HEK293 (cell line): Measurements from ENCODE around the gene AIRE.
A peak's percentile ranks its signal among the peaks of the same experiment; 100 is the strongest.
"Not testable (repeated sequence)": the region's sequence is repeated elsewhere in the genome, so short reads cannot be mapped to it uniquely, and the experiment has no call there.

ENCODE experiments used
- CTCF ChIA-PET: fragments of 350-600 bp; formaldehyde crosslinking; extraction: SDS; loops from one replicate; lab custom pipeline; 2021; ENCODE audit warnings: antibody characterized with exemption; lab: Yijun Ruan, JAX
- POLR2A ChIA-PET: fragments of 300-600 bp; formaldehyde crosslinking; extraction: SDS; loops from one replicate; lab custom pipeline; 2020; ENCODE audit warnings: antibody characterized with exemption, inconsistent platforms; lab: Yijun Ruan, JAX
- H3K27ac ChIP-seq: fragments of 200-500 bp; sonication (Bioruptor generic); 2 replicates; pipeline ENCODE4 v1.5.1; 2014; ENCODE audit warnings: low read depth, low read length, control low read depth, inconsistent platforms; ENCODE audit errors: extremely low read depth
- H3K36me3 ChIP-seq, 2 experiments: fragments of 200-500 bp in 1 of 2; sonication (Bioruptor generic) in 1 of 2; 1 replicate in 1 of 2; 2 replicates in 1 of 2; pipeline ENCODE4 v1.5.1; 2014 to 2017; ENCODE audit warnings: inconsistent platforms in 2 of 2, low read length in 2 of 2; ENCODE audit not compliant: control insufficient read depth in 2 of 2, insufficient read depth in 1 of 2
- H3K4me1 ChIP-seq: fragments of 200-500 bp; sonication (Bioruptor generic); 2 replicates; pipeline ENCODE4 v1.5.1; 2014; ENCODE audit warnings: mild to moderate bottlenecking, low read length, inconsistent platforms; ENCODE audit not compliant: control insufficient read depth, insufficient read depth
- H3K4me3 ChIP-seq: 2 replicates; pipeline ENCODE4 v1.5.1; 2011; ENCODE audit warnings: low read depth, mild to moderate bottlenecking, control low read depth, low read length, moderate library complexity
- H3K9me3 ChIP-seq: fragments of 200-500 bp; sonication (Bioruptor generic); 2 replicates; pipeline ENCODE4 v1.5.1; 2014; ENCODE audit warnings: low read depth, low read length, inconsistent platforms; ENCODE audit not compliant: control insufficient read depth, insufficient read depth
- BCL6B ChIP-seq: fragments of 450-650 bp; formaldehyde crosslinking; IDR thresholded peaks from 2 replicates; pipeline ENCODE4 v1.5.1; 2017; ENCODE audit warnings: missing biosample characterization, missing genetic modification characterization
- KLF1 ChIP-seq: fragments of 450-650 bp; formaldehyde crosslinking; IDR thresholded peaks from 2 replicates; pipeline ENCODE4 v1.5.1; 2016; ENCODE audit warnings: missing biosample characterization, missing genetic modification characterization
- KLF17 ChIP-seq: fragments of 450-650 bp; formaldehyde crosslinking; IDR thresholded peaks from 2 replicates; pipeline ENCODE4 v1.5.1; 2016; ENCODE audit warnings: missing biosample characterization, missing genetic modification characterization
- MEIS1 ChIP-seq: sonication (generic); formaldehyde crosslinking; IDR thresholded peaks from 2 replicates; pipeline ENCODE4 v1.8.1; 2022; ENCODE audit warnings: missing genetic modification reagents, mild to moderate bottlenecking, borderline replicate concordance
- PRDM10 ChIP-seq: fragments of 450-650 bp; formaldehyde crosslinking; IDR thresholded peaks from 2 replicates; pipeline ENCODE4 v1.5.1; 2016; ENCODE audit warnings: missing biosample characterization, missing genetic modification characterization
- ZBTB49 ChIP-seq: fragments of 450-650 bp; formaldehyde crosslinking; IDR thresholded peaks from 2 replicates; pipeline ENCODE4 v1.5.1; 2016; ENCODE audit warnings: missing biosample characterization, missing genetic modification characterization, low read depth
- ZIC2 ChIP-seq: fragments of 450-650 bp; formaldehyde crosslinking; IDR thresholded peaks from 2 replicates; pipeline ENCODE4 v1.5.1; 2016; ENCODE audit warnings: missing biosample characterization, missing genetic modification characterization
- ZNF248 ChIP-seq: fragments of 450-650 bp; formaldehyde crosslinking; IDR thresholded peaks from 2 replicates; pipeline ENCODE4 v1.5.1; 2017; ENCODE audit warnings: missing biosample characterization, missing genetic modification characterization
- ZNF580 ChIP-seq: fragments of 450-650 bp; formaldehyde crosslinking; IDR thresholded peaks from 2 replicates; pipeline ENCODE4 v1.5.1; 2016; ENCODE audit warnings: missing biosample characterization, missing genetic modification characterization
- ZNF664 ChIP-seq: fragments of 450-650 bp; formaldehyde crosslinking; IDR thresholded peaks from 2 replicates; pipeline ENCODE4 v1.5.1; 2016; ENCODE audit warnings: missing biosample characterization, missing genetic modification characterization
- ZNF707 ChIP-seq: fragments of 450-650 bp; formaldehyde crosslinking; IDR thresholded peaks from 2 replicates; pipeline ENCODE4 v1.5.1; 2016; ENCODE audit warnings: missing biosample characterization, missing genetic modification characterization
- ZNF768 ChIP-seq: fragments of 450-650 bp; formaldehyde crosslinking; IDR thresholded peaks from 2 replicates; pipeline ENCODE4 v1.5.1; 2018; ENCODE audit warnings: missing biosample characterization, mild to moderate bottlenecking, missing genetic modification characterization
- ZSCAN5A ChIP-seq: fragments of 450-650 bp; formaldehyde crosslinking; IDR thresholded peaks from 2 replicates; pipeline ENCODE4 v1.5.1; 2016; ENCODE audit warnings: missing biosample characterization, missing genetic modification characterization

The AIRE gene

GRCh38 chr21:44282370-44282769 lies 3.3 kb upstream of the AIRE start (continued):
- TF ChIP-seq BCL6B (tag by site-specific recombination) = no peak
- TF ChIP-seq ZNF248 (tag by site-specific recombination) = no peak
- TF ChIP-seq ZNF707 (tag by site-specific recombination) = no peak
- TF ChIP-seq ZNF580 (tag by site-specific recombination) = no peak

GRCh38 chr21:44283211-44283785 lies 2.4 kb upstream of the AIRE start:
- H3K4me3 ChIP-seq, H3K4me1 ChIP-seq, H3K27ac ChIP-seq, H3K9me3 ChIP-seq, H3K36me3 ChIP-seq, POLR2A ChIA-PET: not testable (repeated sequence)
- TF ChIP-seq KLF1 (tag by site-specific recombination) (peak; percentile 38; the same call in 1 of the 2 replicates), KLF17 (tag by site-specific recombination) (peak; percentile 90)
- CTCF ChIA-PET = interaction anchor here (0.7 kb wide), 1 partner anchor 10 kb away, joined by 3 read pairs; no protein-coding TSS in a partner anchor

GRCh38 chr21:44283948-44284347 lies 1.7 kb upstream of the AIRE start:
- H3K9me3 ChIP-seq = no peaks in the 10 kb centered on the region
- no peak overlapping the region for H3K4me3 ChIP-seq
- TF ChIP-seq ZIC2 (tag by site-specific recombination) (no peak), ZNF707 (tag by site-specific recombination) (no peak), ZNF768 (tag by site-specific recombination) (no peak), PRDM10 (tag by site-specific recombination) (no peak), MEIS1 (CRISPR knock-in tag) (no peak), ZSCAN5A (no peak), ZNF664 (no peak), ZBTB49 (tag by site-specific recombination) (no peak)
- H3K36me3 ChIP-seq = no peaks in the 10 kb centered on the region
- ChIA-PET POLR2A (no interaction called here), CTCF (interaction anchor here (0.7 kb wide), 1 partner anchor 9 kb away, joined by 3 read pairs; no protein-coding TSS in a partner anchor)
- H3K27ac ChIP-seq = no peak overlapping the region
- H3K4me1 ChIP-seq = no peaks in the 10 kb centered on the region
